Activated T-cell treated with anti-CD3 and anti-CD28 coated beads, Interleukin-2, amount 50 U/mL, for 1 hour (primary cell): ENCODE data around the gene TMTC2.

Experiments
- DNase-seq: peaks from one replicate; pipeline ENCODE4 v3.0.0-alpha.2; 2020

Gene TMTC2

GRCh38 chr12:82848845-82849244 lies 162.1 kb downstream of the TMTC2 start:
- no peak for DNase-seq

GRCh38 chr12:82852529-82852928 lies 165.8 kb downstream of the TMTC2 start:
- DNase-seq = no peak

- DNase-seq = no peak
These were observed 169.2 kb downstream of the TMTC2 start for GRCh38 chr12:82855872-82856271.

DNA sequence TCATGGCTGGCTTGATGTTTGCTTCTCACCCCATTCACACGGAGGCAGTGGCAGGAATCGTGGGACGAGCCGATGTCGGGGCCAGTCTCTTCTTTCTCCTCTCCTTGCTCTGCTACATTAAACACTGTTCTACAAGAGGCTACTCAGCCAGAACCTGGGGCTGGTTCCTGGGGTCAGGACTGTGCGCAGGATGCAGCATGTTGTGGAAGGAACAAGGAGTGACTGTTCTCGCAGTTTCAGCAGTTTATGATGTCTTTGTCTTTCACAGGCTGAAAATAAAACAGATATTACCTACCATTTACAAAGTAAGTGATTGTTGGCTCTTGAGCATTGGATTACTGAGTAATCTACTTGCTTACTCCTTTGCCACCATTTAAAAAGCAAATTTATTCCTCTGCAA lies 170.6 kb downstream of the TMTC2 start:
- DNase-seq = no peak

- DNase-seq = no peak
These were observed 171.3 kb downstream of the TMTC2 start for GRCh38 chr12:82857911-82858533.

DNA sequence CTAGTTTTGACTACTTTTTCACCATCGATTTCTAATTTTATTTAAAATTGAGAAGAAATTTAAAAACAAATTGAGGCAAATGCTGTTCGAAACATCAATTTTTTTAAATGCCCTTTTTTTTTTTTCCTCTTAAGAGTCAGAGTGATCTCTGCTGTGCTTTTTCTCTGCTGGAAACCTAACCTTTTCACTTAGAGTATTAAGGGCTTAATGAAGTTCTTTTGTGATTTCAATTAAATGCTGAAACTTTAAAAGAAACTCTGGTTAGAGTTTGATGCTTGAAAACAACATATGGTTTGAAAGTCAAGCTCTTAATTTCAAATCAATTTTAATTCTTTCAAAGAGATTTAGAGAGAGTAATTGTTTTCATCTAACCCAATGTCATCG lies 171.8 kb downstream of the TMTC2 start:
- no peak for DNase-seq

DNA sequence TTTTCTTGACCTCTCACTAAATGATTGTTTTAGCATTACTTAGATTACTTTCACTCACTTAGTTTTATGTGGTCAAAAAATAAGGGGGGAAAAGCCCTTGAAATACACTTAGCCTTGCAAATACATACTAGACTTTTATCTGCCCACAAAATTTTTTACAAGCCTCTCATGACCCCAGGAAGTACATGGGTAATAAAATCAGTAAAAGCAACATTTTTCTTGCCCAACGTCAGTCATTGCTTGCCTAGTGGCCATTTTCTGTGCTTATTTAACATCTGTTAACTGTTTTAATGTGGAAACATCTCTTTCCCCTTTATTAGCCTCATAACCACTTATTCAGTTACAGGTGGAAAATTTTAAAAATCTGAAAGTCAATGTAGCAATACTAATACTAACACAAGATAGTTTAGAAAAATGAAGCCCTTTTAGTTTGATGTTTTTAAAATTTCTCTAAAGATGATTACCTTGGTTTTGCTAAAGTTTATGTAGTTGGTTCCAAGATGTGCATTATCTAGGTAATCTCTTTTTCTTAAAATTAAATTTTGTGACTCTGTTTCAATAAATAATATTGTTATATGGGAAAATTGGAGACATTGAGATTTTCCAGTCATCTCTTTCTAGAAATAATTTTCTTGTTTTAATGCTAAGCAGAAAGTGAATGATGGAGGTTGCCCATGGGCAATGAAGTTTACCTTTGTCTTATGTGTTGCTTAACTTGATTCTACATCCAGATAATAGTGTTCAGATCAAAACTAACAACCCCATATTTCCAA lies 175.5 kb downstream of the TMTC2 start:
- no peak for DNase-seq

GRCh38 chr12:82862876-82863649 lies 176.4 kb downstream of the TMTC2 start:
- no peak for DNase-seq

GRCh38 chr12:82866227-82866775 lies 179.6 kb downstream of the TMTC2 start:
- DNase-seq = no peak

- DNase-seq = no peak
These were observed 180.2 kb downstream of the TMTC2 start for GRCh38 chr12:82866946-82867345.

DNA sequence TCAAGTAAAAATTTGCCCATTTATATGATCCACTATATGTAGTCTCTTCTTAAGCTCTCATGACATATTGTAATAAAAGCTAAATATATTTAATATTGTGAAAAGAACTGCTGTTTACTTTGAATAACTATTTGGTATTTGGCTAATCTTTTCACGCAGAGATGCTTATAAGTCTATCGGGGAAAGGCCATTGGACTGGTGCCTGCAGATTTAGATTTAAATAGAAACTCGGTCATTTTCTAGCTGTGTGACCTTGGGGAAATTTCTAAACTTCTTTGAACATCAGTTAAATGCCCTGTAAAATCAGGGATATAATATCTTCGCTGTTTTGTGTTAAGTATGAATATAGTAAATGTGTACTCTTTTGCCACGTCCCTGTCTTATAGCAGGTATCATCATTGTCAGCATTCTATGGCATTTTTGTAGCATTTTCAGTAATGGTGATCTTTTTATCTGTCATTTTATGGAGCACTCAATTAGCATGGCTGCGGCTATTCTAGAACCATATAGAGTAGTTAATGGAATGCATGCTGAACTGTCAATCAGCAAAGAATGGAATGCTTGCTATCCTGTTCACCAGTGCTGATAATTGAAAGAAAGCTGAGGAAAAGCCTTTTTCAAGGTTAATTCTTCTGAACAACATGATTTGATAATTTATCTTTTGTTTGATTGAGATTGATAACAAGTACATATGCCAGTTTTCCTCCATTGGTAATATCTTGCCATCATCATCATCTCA lies 181.2 kb downstream of the TMTC2 start:
- no peak for DNase-seq

DNA sequence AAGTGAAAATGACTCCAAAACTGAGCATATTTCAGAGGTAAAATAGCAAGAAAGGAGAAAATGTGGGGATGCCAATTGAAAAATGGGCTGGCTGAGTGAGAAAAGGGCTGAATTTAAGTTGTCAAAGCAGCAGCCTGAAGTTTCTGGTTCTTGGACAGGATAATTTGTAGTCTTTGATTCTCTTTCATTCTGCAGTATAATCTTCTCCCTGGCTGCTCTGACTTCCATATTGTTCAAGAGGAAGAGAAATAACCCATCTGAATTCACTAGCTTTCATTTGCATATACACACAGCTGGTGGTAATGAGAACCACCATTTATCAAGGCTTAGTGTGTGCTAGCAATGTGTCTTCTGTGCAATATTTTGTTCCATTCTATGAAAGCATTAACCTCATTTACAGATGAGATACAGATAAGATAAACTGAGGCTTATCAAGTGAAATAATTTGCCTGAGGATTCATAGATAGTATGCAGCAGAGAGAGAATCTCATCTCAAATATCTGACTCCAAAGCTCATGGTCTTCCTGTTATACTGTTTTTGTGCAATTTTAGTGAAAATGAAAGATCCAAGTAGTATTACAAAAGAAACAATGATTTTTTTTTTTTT lies 184.2 kb downstream of the TMTC2 start:
- DNase-seq = no peak

GRCh38 chr12:82872088-82872487 lies 185.4 kb downstream of the TMTC2 start:
- DNase-seq = no peak

DNA sequence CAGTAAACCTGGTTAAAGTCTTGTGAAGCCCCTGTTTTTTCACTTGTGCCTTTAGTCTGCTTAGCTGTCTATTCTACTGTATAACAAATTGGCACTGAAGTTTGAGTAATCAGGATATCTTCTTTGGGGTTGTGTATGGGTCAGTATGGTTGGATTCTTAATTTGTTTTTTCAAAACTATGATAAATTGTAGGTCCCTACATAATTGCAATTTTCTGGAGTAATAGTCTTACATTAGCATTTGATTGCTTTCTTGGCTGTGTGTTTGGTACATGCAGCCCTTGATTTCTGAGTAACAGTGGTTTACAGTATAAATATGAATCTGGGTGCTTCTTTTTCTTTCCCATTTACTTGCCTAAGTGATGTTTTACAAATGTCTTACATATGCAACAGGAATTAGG lies 186.6 kb downstream of the TMTC2 start:
- DNase-seq = no peak

- no peak for DNase-seq
These were observed 187.2 kb downstream of the TMTC2 start for GRCh38 chr12:82873951-82874350.

GRCh38 chr12:82874945-82875344 lies 188.2 kb downstream of the TMTC2 start:
- no peak for DNase-seq

DNA sequence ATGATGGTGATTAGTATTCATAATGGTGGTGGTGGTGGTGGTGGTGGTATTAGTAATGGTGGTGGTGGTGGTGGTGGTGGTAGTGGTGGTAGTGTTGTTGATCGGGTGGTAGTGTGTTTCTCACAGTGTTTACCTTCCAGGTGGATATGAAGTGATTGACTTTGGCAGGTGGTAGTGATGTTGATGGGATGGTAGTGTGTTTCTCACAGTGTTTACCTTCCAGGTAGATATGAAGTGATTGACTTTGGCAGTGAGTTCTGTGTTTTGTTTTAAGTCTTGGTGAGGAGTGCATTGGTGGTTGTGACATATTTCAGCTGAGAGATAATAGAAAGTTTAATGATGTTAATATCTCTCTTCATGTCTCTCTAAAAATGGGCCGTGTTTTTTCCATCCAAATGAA lies 189.4 kb downstream of the TMTC2 start:
- no peak for DNase-seq

- no peak for DNase-seq
These were observed 191.3 kb downstream of the TMTC2 start for GRCh38 chr12:82877963-82878362.

GRCh38 chr12:82880442-82880901 lies 193.8 kb downstream of the TMTC2 start:
- DNase-seq = no peak

DNA sequence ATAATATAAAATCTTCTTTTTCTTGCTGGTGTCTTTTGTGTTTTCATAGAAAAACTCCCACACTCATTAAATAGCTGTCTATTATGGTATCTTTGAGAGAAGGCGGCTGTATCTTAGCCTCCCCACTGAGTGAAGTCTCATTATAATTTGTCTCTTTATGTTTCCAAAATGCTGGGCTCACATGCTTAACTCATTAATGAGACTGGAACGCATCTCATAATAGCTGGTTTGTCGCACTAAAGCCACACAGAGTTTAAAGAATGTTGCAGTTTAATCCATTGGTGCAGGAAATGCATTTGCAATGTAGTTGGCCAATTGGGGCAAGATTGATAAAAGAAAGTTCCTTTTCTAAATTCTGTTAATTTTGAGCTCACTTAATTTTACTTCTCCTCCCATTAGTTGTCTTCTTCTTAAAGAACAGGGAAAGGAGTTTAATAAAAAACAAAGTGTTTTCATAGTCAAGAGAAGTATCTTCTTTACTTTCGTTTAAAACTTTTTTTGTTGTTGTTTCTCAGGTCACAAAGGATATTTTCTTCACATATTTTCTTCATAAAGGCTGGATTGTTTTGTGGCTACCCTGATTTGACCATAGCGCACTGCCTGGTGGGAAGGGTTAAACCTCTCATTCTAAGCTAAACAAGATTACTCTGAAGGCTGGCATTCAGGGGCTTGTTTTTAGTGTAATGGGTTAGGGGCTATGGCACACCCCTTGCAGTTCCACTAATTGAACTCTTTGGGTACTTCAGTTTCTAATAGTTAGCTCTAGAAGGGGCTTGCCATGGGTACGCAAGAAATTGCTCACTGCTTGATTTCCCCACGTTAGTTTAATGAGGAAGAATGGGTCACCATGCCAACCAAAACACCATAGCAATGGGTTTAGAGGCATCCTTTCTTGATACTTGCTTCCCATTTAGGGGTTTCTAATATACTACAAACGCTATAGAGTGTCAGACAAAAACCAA lies 197.0 kb downstream of the TMTC2 start:
- no peak for DNase-seq

DNA sequence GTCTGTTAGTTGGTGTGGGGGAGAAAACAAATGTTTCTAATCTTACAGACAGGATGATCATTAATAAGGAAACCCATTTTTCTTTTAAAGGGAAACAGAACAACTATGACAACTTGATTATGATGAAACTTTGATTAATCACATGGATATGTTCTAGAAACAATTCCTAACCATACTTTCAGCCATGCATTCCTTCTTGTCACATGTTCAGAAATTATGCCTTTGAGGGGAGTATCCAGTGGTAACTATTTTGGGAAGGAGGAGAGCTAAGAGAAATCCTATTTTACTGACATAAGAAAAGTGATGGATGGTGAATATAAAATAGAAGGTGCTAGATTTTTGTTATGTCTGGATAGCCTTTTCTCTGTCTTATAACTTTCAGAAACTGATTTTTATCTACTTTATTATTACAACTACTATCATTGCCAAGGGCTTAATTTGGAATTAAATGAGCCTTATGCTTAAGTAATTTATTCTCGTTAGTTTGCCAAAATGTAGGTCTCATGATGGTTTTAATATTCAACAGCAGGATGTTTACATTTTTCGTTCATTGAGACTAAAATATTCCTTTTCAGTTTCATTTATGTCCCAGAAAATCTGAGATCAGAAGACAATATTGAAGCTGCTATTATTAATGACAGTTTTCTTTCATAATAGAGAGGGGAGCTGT lies 200.1 kb downstream of the TMTC2 start:
- DNase-seq = no peak
